ENCODE data around the gene GRK3.
"Not testable (repeated sequence)": the region's sequence is repeated elsewhere in the genome, so short reads cannot be mapped to it uniquely, and the experiment has no call there.

DNA sequence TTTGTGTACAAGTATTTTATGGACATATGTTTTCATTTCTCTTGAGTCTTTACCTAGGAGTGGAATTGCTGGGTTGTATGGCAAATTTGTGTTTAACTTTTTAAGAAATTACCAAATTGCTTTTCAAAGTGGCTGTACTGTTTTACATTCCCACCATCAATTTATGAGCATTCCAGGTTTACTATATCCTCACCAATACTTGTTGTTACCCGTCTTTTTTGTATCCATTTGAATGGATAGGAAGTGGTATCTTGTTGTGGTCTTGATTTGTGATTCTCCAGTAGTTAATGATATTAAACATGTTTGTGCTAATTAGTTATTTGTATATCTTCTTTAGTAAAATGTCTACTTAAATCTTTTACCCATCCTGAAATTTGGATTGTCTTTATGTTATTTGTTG lies 46.8 kb downstream of the GRK3 start:
- TF ChIP-seq POLR2A (IDR thresholded peaks at IDR 0.05; ENCODE audit: extremely low read depth, insufficient read length), result not testable (repeated sequence)
- TF ChIP-seq, protein P1, sequence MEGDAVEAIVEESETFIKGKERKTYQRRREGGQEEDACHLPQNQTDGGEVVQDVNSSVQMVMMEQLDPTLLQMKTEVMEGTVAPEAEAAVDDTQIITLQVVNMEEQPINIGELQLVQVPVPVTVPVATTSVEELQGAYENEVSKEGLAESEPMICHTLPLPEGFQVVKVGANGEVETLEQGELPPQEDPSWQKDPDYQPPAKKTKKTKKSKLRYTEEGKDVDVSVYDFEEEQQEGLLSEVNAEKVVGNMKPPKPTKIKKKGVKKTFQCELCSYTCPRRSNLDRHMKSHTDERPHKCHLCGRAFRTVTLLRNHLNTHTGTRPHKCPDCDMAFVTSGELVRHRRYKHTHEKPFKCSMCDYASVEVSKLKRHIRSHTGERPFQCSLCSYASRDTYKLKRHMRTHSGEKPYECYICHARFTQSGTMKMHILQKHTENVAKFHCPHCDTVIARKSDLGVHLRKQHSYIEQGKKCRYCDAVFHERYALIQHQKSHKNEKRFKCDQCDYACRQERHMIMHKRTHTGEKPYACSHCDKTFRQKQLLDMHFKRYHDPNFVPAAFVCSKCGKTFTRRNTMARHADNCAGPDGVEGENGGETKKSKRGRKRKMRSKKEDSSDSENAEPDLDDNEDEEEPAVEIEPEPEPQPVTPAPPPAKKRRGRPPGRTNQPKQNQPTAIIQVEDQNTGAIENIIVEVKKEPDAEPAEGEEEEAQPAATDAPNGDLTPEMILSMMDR (IDR thresholded peaks at IDR 0.05; ENCODE audit: low read depth, low read length), result not testable (repeated sequence)
- TF ChIP-seq, protein P2, sequence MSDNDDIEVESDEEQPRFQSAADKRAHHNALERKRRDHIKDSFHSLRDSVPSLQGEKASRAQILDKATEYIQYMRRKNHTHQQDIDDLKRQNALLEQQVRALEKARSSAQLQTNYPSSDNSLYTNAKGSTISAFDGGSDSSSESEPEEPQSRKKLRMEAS (IDR thresholded peaks at IDR 0.05; ENCODE audit: low read depth, low read length), result not testable (repeated sequence)
